Measurements from ENCODE around the gene PPY. TPM values are rescaled to one million over a fixed set of nuclear protein-coding genes. Genes with fewer than 3 reads are reported as not detected.

The PPY gene
- total and polyA plus RNA-seq, 7 donors: not detected

- Histone ChIP-seq H3K27ac (no peak overlapping the region), H3K4me3 (no peak overlapping the region), H3K36me3 (peaks cover 0 to 39% (median 7%) of the 10 kb centered on the region in 4 donors), H3K9me3 (no peaks in the 10 kb centered on the region), H3K27me3 (no peaks in the 10 kb centered on the region), H3K4me1 (no peaks in the 10 kb centered on the region)
- whole genome bisulfite sequencing, 2 donors: 54 to 58% methylated on average over 4 of the region's 4 CpGs
- intact Hi-C loops (cut with DNase I): no loop called here
- no peak for TF ChIP-seq POLR2A (IDR thresholded peaks at IDR 0.05)
- TF ChIP-seq EP300 (IDR thresholded peaks at IDR 0.05): no peak
- no peak for TF ChIP-seq CTCF (IDR thresholded peaks at IDR 0.05)
- no peak for TF ChIP-seq POLR2AphosphoS5 (IDR thresholded peaks at IDR 0.05)
- no peak for DNase-seq
Observed at GRCh38 chr17:43892647-43892952, 49.7 kb downstream of the PPY start.

GRCh38 chr17:43891851-43892646, 50.2 kb downstream of the PPY start:
- no peaks in the 10 kb centered on the region for H3K4me1 ChIP-seq
- no peak for DNase-seq
- peaks cover 0 to 33% (median 6%) of the 10 kb centered on the region in 4 donors for H3K36me3 ChIP-seq
- no peak overlapping the region for H3K27ac ChIP-seq
- intact Hi-C loops (cut with DNase I): no loop called here
- 73 to 85% methylated on average over 5 of the region's 5 CpGs for WGBS, 2 donors
- no peak for TF ChIP-seq CTCF (IDR thresholded peaks at IDR 0.05)
- no peak for TF ChIP-seq POLR2AphosphoS5 (IDR thresholded peaks at IDR 0.05)
- no peak for TF ChIP-seq POLR2A (IDR thresholded peaks at IDR 0.05)
- H3K9me3 ChIP-seq: no peaks in the 10 kb centered on the region
- H3K27me3 ChIP-seq: no peaks in the 10 kb centered on the region
- H3K4me3 ChIP-seq: no peak overlapping the region

Other genes with a start within 250 kb of the PPY start
- gene SOST, start 183.7 kb downstream of the PPY start, total RNA-seq: not detected
- not detected for gene SOST, start 183.7 kb downstream of the PPY start, polyA plus RNA-seq
- 100 to 1,000 TPM in 3 of 4 donors, 10 to 100 TPM in 1; 70.4 to 140 (median 120) TPM for gene DUSP3, start 163.5 kb downstream of the PPY start, total RNA-seq
- gene DUSP3, start 163.5 kb downstream of the PPY start, polyA plus RNA-seq: 10 to 100 TPM; 32.3 to 57.1 (median 47.2) TPM
- gene CFAP97D1, start 162.0 kb downstream of the PPY start, total RNA-seq: not detected
- gene CFAP97D1, start 162.0 kb downstream of the PPY start, polyA plus RNA-seq: not detected
- gene MPP3, start 109.3 kb downstream of the PPY start, total RNA-seq: 10 to 100 TPM in 1 of 4 donors, 1 to 10 TPM in 3; 5.0 to 10.5 (median 6.0) TPM
- 1 to 10 TPM in 2 of 3 donors, under 1 TPM in 1; 0.23 to 1.9 (median 1.2) TPM for gene MPP3, start 109.3 kb downstream of the PPY start, polyA plus RNA-seq
- 1 to 10 TPM; 1.5 to 5.3 (median 2.6) TPM for gene CD300LG, start 95.3 kb downstream of the PPY start, total RNA-seq
- 1 to 10 TPM in 1 of 3 donors, under 1 TPM in 1, not detected in 1; 0.60 to 1.5 TPM for gene CD300LG, start 95.3 kb downstream of the PPY start, polyA plus RNA-seq
- gene MPP2, start 34.9 kb downstream of the PPY start, total RNA-seq: 10 to 100 TPM; 10.9 to 33.0 (median 14.9) TPM
- 1 to 10 TPM in 1 of 3 donors, under 1 TPM in 2; 0.23 to 1.6 (median 0.60) TPM for gene MPP2, start 34.9 kb downstream of the PPY start, polyA plus RNA-seq
- 1 to 10 TPM in 1 of 4 donors, not detected in 3; 3.2 TPM for gene PYY, start 11.5 kb upstream of the PPY start, total RNA-seq
- 100 to 1,000 TPM in 1 of 3 donors, 10 to 100 TPM in 2; 32.6 to 185 (median 63.1) TPM for gene PYY, start 11.5 kb upstream of the PPY start, polyA plus RNA-seq
- gene NAGS, start 62.1 kb upstream of the PPY start, total RNA-seq: 1 to 10 TPM in 1 of 4 donors, under 1 TPM in 3; 0.54 to 1.4 (median 0.77) TPM
- 10 to 100 TPM in 2 of 3 donors, 1 to 10 TPM in 1; 3.9 to 13.2 (median 10.9) TPM for gene NAGS, start 62.1 kb upstream of the PPY start, polyA plus RNA-seq
- 10 to 100 TPM; 21.3 to 37.8 (median 26.3) TPM for gene TMEM101, start 72.5 kb upstream of the PPY start, total RNA-seq
- gene TMEM101, start 72.5 kb upstream of the PPY start, polyA plus RNA-seq: 10 to 100 TPM; 14.1 to 42.9 (median 22.2) TPM
- 10 to 100 TPM; 33.8 to 46.9 (median 40.1) TPM for gene LSM12, start 124.2 kb upstream of the PPY start, total RNA-seq
- gene LSM12, start 124.2 kb upstream of the PPY start, polyA plus RNA-seq: 10 to 100 TPM; 28.8 to 41.6 (median 37.9) TPM
- 10 to 100 TPM; 22.2 to 29.8 (median 25.9) TPM for gene G6PC3, start 128.3 kb upstream of the PPY start, total RNA-seq
- gene G6PC3, start 128.3 kb upstream of the PPY start, polyA plus RNA-seq: 10 to 100 TPM in 1 of 3 donors, 1 to 10 TPM in 2; 8.4 to 45.5 (median 9.7) TPM
- gene HDAC5, start 181.2 kb upstream of the PPY start, total RNA-seq: 10 to 100 TPM; 58.2 to 87.5 (median 69.4) TPM
- gene HDAC5, start 181.2 kb upstream of the PPY start, polyA plus RNA-seq: 10 to 100 TPM; 15.3 to 21.8 (median 16.8) TPM
- 1 to 10 TPM in 1 of 4 donors, under 1 TPM in 3; 0.36 to 3.3 (median 0.52) TPM for gene HROB, start 199.5 kb upstream of the PPY start, total RNA-seq
- 1 to 10 TPM in 1 of 3 donors, under 1 TPM in 1, not detected in 1; 0.69 to 3.1 TPM for gene HROB, start 199.5 kb upstream of the PPY start, polyA plus RNA-seq
- 1 to 10 TPM in 3 of 4 donors, under 1 TPM in 1; 0.82 to 4.2 (median 1.6) TPM for gene ASB16, start 228.2 kb upstream of the PPY start, total RNA-seq
- under 1 TPM in 1 of 3 donors, not detected in 2; 0.19 TPM for gene ASB16, start 228.2 kb upstream of the PPY start, polyA plus RNA-seq
- gene TMUB2, start 244.5 kb upstream of the PPY start, total RNA-seq: 10 to 100 TPM; 26.9 to 40.3 (median 29.2) TPM
- gene TMUB2, start 244.5 kb upstream of the PPY start, polyA plus RNA-seq: 10 to 100 TPM; 19.0 to 41.3 (median 22.2) TPM